Measurements from ENCODE around the gene BACH2. TPM values are rescaled to one million over a fixed set of nuclear protein-coding genes. Genes with fewer than 3 reads are reported as not detected.

Gene BACH2
- total RNA-seq, 4 donors from 2014 or later: 8.5 to 20.0 (median 13.3) TPM

DNA sequence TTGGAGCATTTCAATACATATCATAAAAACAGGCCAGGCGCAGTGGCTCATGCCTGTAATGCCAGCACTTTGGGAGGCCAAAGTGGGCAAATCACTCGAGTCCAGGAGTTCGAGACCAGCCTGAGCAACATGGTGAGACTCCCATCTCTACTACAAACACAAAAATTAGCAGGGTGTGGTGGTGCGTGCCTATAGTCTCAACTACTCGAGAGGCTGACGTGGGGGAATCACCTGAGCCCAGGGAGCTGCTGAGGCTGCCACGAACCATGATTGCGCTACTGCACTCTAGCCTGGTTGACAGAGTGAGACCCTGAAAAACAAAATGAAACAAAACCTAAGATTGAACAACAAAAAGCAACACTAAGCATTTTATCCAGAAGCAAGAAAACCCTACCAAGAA lies 47.2 kb downstream of the BACH2 start:
- 98% methylated on average over 8 of the region's 8 CpGs for WGBS
- H3K27me3 ChIP-seq: no peaks in the 10 kb centered on the region
- no peak for DNase-seq (ENCODE audit: low spot score in 2 of 2)
- no peak for TF ChIP-seq POLR2A (IDR thresholded peaks at IDR 0.05)
- no peak for TF ChIP-seq EP300 (IDR thresholded peaks at IDR 0.05)
- TF ChIP-seq CTCF (IDR thresholded peaks at IDR 0.05): no peak
- no peak for TF ChIP-seq POLR2AphosphoS5 (IDR thresholded peaks at IDR 0.05)
- H3K4me1 ChIP-seq: no peaks in the 10 kb centered on the region
- H3K9me3 ChIP-seq: no peaks in the 10 kb centered on the region
- no peak overlapping the region for H3K27ac ChIP-seq
- H3K36me3 ChIP-seq: no peaks in the 10 kb centered on the region
- no peak overlapping the region for H3K4me3 ChIP-seq

GRCh38 chr6:90249034-90249433 lies 47.6 kb downstream of the BACH2 start:
- no peaks in the 10 kb centered on the region for H3K4me1 ChIP-seq
- no peaks in the 10 kb centered on the region for H3K27me3 ChIP-seq
- H3K36me3 ChIP-seq: no peaks in the 10 kb centered on the region
- no peak overlapping the region for H3K27ac ChIP-seq
- H3K9me3 ChIP-seq: no peaks in the 10 kb centered on the region
- DNase-seq (ENCODE audit: low spot score in 2 of 2): no peak
- no peak overlapping the region for H3K4me3 ChIP-seq
- no peak for TF ChIP-seq CTCF (IDR thresholded peaks at IDR 0.05)
- TF ChIP-seq POLR2AphosphoS5 (IDR thresholded peaks at IDR 0.05): no peak

- H3K4me1 ChIP-seq: no peaks in the 10 kb centered on the region
- DNase-seq (ENCODE audit: low spot score in 2 of 2): no peak
- no peak overlapping the region for H3K4me3 ChIP-seq
- TF ChIP-seq POLR2AphosphoS5 (IDR thresholded peaks at IDR 0.05) (no peak), CTCF (IDR thresholded peaks at IDR 0.05) (no peak), EP300 (IDR thresholded peaks at IDR 0.05) (no peak), POLR2A (IDR thresholded peaks at IDR 0.05) (no peak)
- H3K9me3 ChIP-seq: no peaks in the 10 kb centered on the region
- H3K36me3 ChIP-seq: no peaks in the 10 kb centered on the region
- no peak overlapping the region for H3K27ac ChIP-seq
- no peaks in the 10 kb centered on the region for H3K27me3 ChIP-seq
These were observed 49.4 kb downstream of the BACH2 start for GRCh38 chr6:90247262-90247661.

DNA sequence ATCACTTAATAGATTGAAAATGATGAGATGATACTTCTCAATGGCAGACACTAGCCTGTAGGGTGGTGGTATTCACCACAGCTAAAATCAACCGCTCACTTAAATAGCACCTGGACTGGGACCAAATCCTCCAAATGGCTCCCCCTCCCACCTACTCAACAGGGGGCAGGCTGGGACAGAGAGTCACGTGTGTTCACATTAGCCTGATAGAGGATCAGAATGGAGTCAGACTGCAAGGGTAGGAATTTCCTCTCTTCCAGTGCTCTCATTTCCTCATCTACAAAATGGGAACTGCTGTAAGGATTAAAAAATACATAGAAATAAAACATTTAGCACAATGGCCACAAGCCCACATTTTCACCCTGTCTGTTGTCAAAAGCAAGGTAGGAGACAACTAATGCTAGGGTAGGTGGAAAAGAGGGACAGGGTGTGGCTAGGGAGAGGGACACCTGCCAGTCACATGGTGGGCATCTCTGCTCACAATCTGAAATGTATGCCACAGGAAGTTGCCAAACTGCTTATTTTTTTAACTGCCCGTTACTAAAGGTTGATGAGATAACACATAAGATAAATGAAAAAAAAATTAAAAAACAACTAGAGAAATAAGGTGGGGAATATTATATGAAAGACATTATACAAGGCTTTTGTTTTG lies 55.3 kb downstream of the BACH2 start:
- H3K27me3 ChIP-seq: no peaks in the 10 kb centered on the region
- peaks cover 4% of the 10 kb centered on the region for H3K4me1 ChIP-seq
- no peak for TF ChIP-seq CTCF (IDR thresholded peaks at IDR 0.05)
- TF ChIP-seq EP300 (IDR thresholded peaks at IDR 0.05): no peak
- no peak for TF ChIP-seq POLR2A (IDR thresholded peaks at IDR 0.05)
- no peak for TF ChIP-seq POLR2AphosphoS5 (IDR thresholded peaks at IDR 0.05)
- WGBS: 60% methylated on average over 3 of the region's 3 CpGs
- DNase-seq (ENCODE audit: low spot score in 2 of 2): no peak
- no peaks in the 10 kb centered on the region for H3K9me3 ChIP-seq
- no peaks in the 10 kb centered on the region for H3K36me3 ChIP-seq
- H3K27ac ChIP-seq: no peak overlapping the region
- no peak overlapping the region for H3K4me3 ChIP-seq

- whole genome bisulfite sequencing: 80% methylated on average over 5 of the region's 5 CpGs
- H3K36me3 ChIP-seq: no peaks in the 10 kb centered on the region
- H3K9me3 ChIP-seq: no peaks in the 10 kb centered on the region
- no peaks in the 10 kb centered on the region for H3K27me3 ChIP-seq
- peaks cover 4% of the 10 kb centered on the region for H3K4me1 ChIP-seq
- TF ChIP-seq POLR2A (IDR thresholded peaks at IDR 0.05) (no peak), POLR2AphosphoS5 (IDR thresholded peaks at IDR 0.05) (no peak), CTCF (IDR thresholded peaks at IDR 0.05) (no peak), EP300 (IDR thresholded peaks at IDR 0.05) (no peak)
- DNase-seq (ENCODE audit: low spot score in 2 of 2): no peak
- H3K27ac ChIP-seq: no peak overlapping the region
- H3K4me3 ChIP-seq: no peak overlapping the region
These were observed 58.0 kb downstream of the BACH2 start for GRCh38 chr6:90238496-90239266.
